Panc1 (cell line): Measurements from ENCODE around the gene HINFP. TPM values are rescaled to one million over a fixed set of nuclear protein-coding genes. Genes with fewer than 3 reads are reported as not detected.

ENCODE experiments used
- ATAC-seq: fragments of 200-7000 bp; cut with Tn5 transposase; 2 replicates; pipeline ENCODE4 v1.9.1; 2020; ENCODE audit warnings: mild to moderate bottlenecking, moderate library complexity
- BruUV-seq: library from RNA; stranded (reverse); fragments of 400-500 nt; replicated peaks from 2 replicates; lab custom pipeline; 2021; lab: Mats Ljungman, UMichigan
- CTCF ChIA-PET: fragments of 300-600 bp; sonication (Branson Sonifier 250); formaldehyde crosslinking; loops from one replicate; lab custom pipeline; 2022; ENCODE audit warnings: antibody characterized with exemption; lab: Charles Lee
- POLR2A ChIA-PET: fragments of 300-600 bp; sonication (Branson Sonifier 250); formaldehyde crosslinking; loops from one replicate; lab custom pipeline; 2022; ENCODE audit warnings: antibody characterized with exemption; lab: Charles Lee
- DNase-seq: peaks from one replicate; pipeline ENCODE4 v3.0.0-alpha.2; 2010; ENCODE audit warnings: low read depth, low spot score
- H3K27ac ChIP-seq: 2 replicates; pipeline ENCODE4 v1.5.1; 2011; ENCODE audit warnings: mild to moderate bottlenecking, low read length, inconsistent platforms
- H3K27me3 ChIP-seq: fragments of 200-500 bp; sonication (Bioruptor generic); 2 replicates; pipeline ENCODE4 v1.6.0; 2014; ENCODE audit warnings: low read length, inconsistent platforms; ENCODE audit not compliant: control insufficient read depth, insufficient read depth
- H3K36me3 ChIP-seq: fragments of 200-500 bp; sonication (Bioruptor generic); 2 replicates; pipeline ENCODE4 v1.5.1; 2014; ENCODE audit warnings: inconsistent platforms, mild to moderate bottlenecking, low read length, moderate library complexity; ENCODE audit not compliant: control insufficient read depth, insufficient read depth
- H3K4me1 ChIP-seq: 2 replicates; pipeline ENCODE4 v1.5.1; 2011; ENCODE audit warnings: inconsistent platforms, mild to moderate bottlenecking, low read length, moderate library complexity; ENCODE audit not compliant: control insufficient read depth, insufficient read depth
- H3K4me3 ChIP-seq, 2 experiments: 2 replicates each; pipeline ENCODE4 v1.5.1; 2011 to 2012; ENCODE audit warnings: low read depth in 2 of 2, low read length in 2 of 2, mild to moderate bottlenecking in 2 of 2, inconsistent platforms in 1 of 2, moderate library complexity in 1 of 2
- H3K9me3 ChIP-seq: fragments of 200-500 bp; sonication (Bioruptor generic); 2 replicates; pipeline ENCODE4 v1.5.1; 2014; ENCODE audit warnings: low read depth, mild to moderate bottlenecking, inconsistent platforms, low read length, moderate library complexity; ENCODE audit not compliant: control insufficient read depth, insufficient read depth
- POLR2AphosphoS5 ChIP-seq: IDR thresholded peaks from 2 replicates; pipeline ENCODE4 v1.6.1; 2012; ENCODE audit warnings: mild to moderate bottlenecking, low read depth, low read length, moderate library complexity
- SIN3A ChIP-seq: IDR thresholded peaks from 2 replicates; pipeline ENCODE4 v1.6.1; 2012; ENCODE audit warnings: low read depth, mild to moderate bottlenecking, low read length, moderate library complexity, borderline replicate concordance; ENCODE audit not compliant: insufficient read depth
- TCF7L2 ChIP-seq: IDR thresholded peaks from 2 replicates; pipeline ENCODE4 v1.6.1; 2011; ENCODE audit warnings: mild to moderate bottlenecking, low read depth, low read length, inconsistent platforms
- in situ Hi-C: cut with HindIII; loops from 2 replicates; pipeline ENCODE4 v1.10.0; 2016; ENCODE audit warnings: low sequenced_read_pairs, low pct_unique_long_range_greater_than_20kb
- intact Hi-C: fragments of 100-400 bp; cut with micrococcal nuclease; formaldehyde crosslinking; loops from one replicate; pipeline ENCODE4 v1.10.0; 2022; ENCODE audit not compliant: unreplicated experiment
- total RNA-seq: library from RNA; stranded (reverse); gene quantifications from one replicate; pipeline ENCODE4 v1.2.1, GENCODE V29; 2021; ENCODE audit not compliant: unreplicated experiment
- TF ChIP-seq, protein P1 (sequence below): fragments of 450-650 bp; IDR thresholded peaks from 2 replicates; pipeline ENCODE4 v1.5.1; 2017; ENCODE audit warnings: mild to moderate bottlenecking
- TF ChIP-seq, protein P2 (sequence below), 2 experiments: IDR thresholded peaks; 2 replicates each; pipeline ENCODE4 v1.6.1; 2011 to 2012; ENCODE audit warnings: low read depth in 2 of 2, control low read depth in 1 of 2, low read length in 1 of 2, mild to moderate bottlenecking in 1 of 2, moderate library complexity in 1 of 2; ENCODE audit not compliant: insufficient read depth in 1 of 2

Gene HINFP
- total RNA-seq, 1 experiment from 2014 or later: 52.7 TPM

DNA sequence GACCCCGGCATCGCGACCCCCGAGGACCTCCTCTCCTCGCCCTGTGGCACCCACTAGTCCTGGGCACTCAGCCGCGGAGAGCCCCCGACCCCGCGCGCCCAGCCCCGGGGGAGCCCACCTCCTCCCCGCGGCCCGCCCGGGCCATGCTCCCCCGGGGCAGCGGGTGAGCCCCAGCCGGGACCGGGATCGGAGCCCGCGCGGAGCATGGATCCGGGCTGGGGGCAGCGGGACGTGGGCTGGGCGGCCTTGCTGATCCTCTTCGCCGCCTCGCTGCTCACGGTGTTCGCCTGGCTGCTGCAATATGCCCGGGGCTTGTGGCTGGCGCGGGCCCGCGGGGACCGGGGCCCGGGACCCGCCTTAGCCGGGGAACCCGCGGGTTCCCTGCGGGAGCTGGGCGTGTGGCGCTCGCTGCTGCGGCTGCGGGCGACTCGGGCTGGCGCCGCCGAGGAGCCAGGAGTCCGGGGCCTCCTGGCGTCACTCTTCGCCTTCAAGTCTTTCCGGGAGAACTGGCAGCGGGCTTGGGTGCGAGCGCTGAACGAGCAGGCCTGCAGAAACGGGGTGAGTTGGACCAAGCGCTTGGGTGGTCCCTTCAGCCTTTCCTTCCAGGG is 13.7 kb upstream of the HINFP start:
- POLR2A ChIA-PET: interaction anchor here (0.6 to 0.9 kb wide), 2 partner anchors 13 to 274 kb away, joined by 3 to 13 read pairs; partner anchors contain the start of gene USP2
- peak; percentile 54 for ATAC-seq
- H3K27me3 ChIP-seq: no peaks in the 10 kb centered on the region
- no peak for DNase-seq
- H3K36me3 ChIP-seq: no peaks in the 10 kb centered on the region
- TF ChIP-seq SIN3A: no peak
- CTCF ChIA-PET: no interaction called here
- H3K4me1 ChIP-seq: peaks cover 27% of the 10 kb centered on the region
- intact Hi-C loops: no loop called here
- no peaks in the 10 kb centered on the region for H3K9me3 ChIP-seq
- BruUV-seq: no TSS peak
- in situ Hi-C loops: no loop called here
- H3K27ac ChIP-seq: peak overlapping the region; percentile 49
- peak overlapping the region; percentile 75 to 92 for H3K4me3 ChIP-seq

DNA sequence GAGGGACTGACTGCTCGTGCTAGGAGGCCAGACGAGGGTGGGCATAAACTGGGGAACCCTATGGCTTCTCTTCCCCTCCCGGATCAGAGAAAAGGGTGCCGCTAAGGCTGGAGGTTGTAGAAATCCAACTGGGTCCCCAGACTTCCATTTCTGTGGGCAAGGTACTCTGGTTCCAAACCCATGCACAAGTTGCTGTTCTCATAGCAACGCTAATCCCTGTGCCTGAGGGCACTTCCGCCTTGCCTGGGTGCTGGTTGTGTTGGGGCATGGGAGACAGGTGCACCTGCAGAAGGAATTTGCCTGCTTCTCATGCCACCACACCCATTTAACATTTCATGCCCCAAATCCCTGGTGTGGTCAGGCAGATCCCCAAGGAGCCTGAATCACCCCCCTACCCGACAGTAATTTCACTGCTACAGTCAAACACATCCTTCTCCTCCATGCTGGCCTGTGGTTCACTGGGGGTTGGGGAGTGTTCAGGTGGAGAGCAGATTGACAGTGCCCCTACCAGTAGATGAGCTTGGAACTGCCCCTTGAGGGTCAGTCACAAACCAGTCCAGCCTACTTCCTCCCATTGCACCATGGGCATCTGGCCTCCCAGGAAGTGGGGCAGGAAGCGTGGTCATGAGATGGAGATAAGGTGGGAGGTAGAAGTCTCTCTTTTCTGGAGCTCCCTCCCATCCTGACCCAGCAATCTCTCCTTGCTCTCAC is 13.1 kb upstream of the HINFP start:
- in situ Hi-C loops: no loop called here
- POLR2A ChIA-PET: interaction anchor here (0.5 to 0.6 kb wide), 2 partner anchors 12 to 60 kb away, joined by 3 to 13 read pairs; partner anchors contain the start of gene NLRX1
- TF ChIP-seq SIN3A: no peak
- TF ChIP-seq, protein P1, sequence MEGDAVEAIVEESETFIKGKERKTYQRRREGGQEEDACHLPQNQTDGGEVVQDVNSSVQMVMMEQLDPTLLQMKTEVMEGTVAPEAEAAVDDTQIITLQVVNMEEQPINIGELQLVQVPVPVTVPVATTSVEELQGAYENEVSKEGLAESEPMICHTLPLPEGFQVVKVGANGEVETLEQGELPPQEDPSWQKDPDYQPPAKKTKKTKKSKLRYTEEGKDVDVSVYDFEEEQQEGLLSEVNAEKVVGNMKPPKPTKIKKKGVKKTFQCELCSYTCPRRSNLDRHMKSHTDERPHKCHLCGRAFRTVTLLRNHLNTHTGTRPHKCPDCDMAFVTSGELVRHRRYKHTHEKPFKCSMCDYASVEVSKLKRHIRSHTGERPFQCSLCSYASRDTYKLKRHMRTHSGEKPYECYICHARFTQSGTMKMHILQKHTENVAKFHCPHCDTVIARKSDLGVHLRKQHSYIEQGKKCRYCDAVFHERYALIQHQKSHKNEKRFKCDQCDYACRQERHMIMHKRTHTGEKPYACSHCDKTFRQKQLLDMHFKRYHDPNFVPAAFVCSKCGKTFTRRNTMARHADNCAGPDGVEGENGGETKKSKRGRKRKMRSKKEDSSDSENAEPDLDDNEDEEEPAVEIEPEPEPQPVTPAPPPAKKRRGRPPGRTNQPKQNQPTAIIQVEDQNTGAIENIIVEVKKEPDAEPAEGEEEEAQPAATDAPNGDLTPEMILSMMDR: no peak
- TF ChIP-seq TCF7L2: no peak
- TF ChIP-seq POLR2AphosphoS5: no peak
- CTCF ChIA-PET: interaction anchor here (0.6 to 0.9 kb wide), 2 partner anchors 10 to 25 kb away, joined by 3 to 4 read pairs; no protein-coding TSS in a partner anchor
- Histone ChIP-seq H3K4me1 (peaks cover 24% of the 10 kb centered on the region), H3K9me3 (no peaks in the 10 kb centered on the region), H3K36me3 (no peaks in the 10 kb centered on the region), H3K27me3 (no peaks in the 10 kb centered on the region), H3K27ac (peak overlapping the region; percentile 49), H3K4me3 (peak overlapping the region; percentile 75 to 92)
- DNase-seq (no peak), ATAC-seq (peak; percentile 14; the same call in 1 of the 2 replicates)
- intact Hi-C loops: no loop called here
- BruUV-seq: no TSS peak

DNA sequence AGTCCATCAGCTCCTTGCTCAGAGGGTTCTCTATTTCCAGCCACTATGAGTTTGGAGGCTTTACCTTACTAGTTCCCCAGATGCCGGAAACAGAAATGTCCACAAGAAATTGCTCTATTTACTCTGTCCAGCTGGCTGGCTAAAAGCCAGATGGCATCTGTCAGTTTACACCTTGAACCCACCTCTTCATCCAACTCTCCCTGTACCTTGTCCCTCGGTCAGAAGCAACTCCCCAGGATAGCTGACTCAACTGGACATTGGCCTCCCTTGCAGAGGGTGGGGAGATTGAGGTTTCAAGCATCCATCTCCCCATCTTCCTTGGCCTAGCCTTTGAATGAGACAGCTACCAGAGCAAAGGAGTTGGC is 12.5 kb upstream of the HINFP start:
- H3K27me3 ChIP-seq: no peaks in the 10 kb centered on the region
- no peaks in the 10 kb centered on the region for H3K36me3 ChIP-seq
- ChIA-PET POLR2A (interaction anchor here (0.5 kb wide), 1 partner anchor 60 kb away, joined by 3 read pairs; the partner anchor contains the start of gene NLRX1), CTCF (interaction anchor here (0.6 to 1.4 kb wide), 4 partner anchors 10 to 26 kb away, joined by 3 to 4 read pairs (median 3); partner anchors contain the start of gene HINFP)
- BruUV-seq: no TSS peak
- DNase-seq: no peak
- no peak for ATAC-seq
- H3K9me3 ChIP-seq: no peaks in the 10 kb centered on the region
- intact Hi-C loops (no loop called here), in situ Hi-C loops (no loop called here)
- peaks cover 21% of the 10 kb centered on the region for H3K4me1 ChIP-seq
- H3K4me3 ChIP-seq: peak overlapping the region in 1 of 2 experiments; percentile 92; a peak in 2 of 4 replicates
- no peak for TF ChIP-seq TCF7L2
- TF ChIP-seq SIN3A: no peak
- TF ChIP-seq, protein P1: no peak
- TF ChIP-seq, protein P2, sequence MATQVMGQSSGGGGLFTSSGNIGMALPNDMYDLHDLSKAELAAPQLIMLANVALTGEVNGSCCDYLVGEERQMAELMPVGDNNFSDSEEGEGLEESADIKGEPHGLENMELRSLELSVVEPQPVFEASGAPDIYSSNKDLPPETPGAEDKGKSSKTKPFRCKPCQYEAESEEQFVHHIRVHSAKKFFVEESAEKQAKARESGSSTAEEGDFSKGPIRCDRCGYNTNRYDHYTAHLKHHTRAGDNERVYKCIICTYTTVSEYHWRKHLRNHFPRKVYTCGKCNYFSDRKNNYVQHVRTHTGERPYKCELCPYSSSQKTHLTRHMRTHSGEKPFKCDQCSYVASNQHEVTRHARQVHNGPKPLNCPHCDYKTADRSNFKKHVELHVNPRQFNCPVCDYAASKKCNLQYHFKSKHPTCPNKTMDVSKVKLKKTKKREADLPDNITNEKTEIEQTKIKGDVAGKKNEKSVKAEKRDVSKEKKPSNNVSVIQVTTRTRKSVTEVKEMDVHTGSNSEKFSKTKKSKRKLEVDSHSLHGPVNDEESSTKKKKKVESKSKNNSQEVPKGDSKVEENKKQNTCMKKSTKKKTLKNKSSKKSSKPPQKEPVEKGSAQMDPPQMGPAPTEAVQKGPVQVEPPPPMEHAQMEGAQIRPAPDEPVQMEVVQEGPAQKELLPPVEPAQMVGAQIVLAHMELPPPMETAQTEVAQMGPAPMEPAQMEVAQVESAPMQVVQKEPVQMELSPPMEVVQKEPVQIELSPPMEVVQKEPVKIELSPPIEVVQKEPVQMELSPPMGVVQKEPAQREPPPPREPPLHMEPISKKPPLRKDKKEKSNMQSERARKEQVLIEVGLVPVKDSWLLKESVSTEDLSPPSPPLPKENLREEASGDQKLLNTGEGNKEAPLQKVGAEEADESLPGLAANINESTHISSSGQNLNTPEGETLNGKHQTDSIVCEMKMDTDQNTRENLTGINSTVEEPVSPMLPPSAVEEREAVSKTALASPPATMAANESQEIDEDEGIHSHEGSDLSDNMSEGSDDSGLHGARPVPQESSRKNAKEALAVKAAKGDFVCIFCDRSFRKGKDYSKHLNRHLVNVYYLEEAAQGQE (IDR thresholded peaks at IDR 0.05; ENCODE audit: insufficient read depth in 1 of 2, low read depth in 2 of 2, low read length in 1 of 2): no peak
- TF ChIP-seq POLR2AphosphoS5: no peak
- H3K27ac ChIP-seq: no peak overlapping the region
